ENCODE results near the gene NHSL1.

GRCh38 chr6:138427701-138428100, 71.6 kb downstream of the NHSL1 start:
- TF ChIP-seq, protein P1, sequence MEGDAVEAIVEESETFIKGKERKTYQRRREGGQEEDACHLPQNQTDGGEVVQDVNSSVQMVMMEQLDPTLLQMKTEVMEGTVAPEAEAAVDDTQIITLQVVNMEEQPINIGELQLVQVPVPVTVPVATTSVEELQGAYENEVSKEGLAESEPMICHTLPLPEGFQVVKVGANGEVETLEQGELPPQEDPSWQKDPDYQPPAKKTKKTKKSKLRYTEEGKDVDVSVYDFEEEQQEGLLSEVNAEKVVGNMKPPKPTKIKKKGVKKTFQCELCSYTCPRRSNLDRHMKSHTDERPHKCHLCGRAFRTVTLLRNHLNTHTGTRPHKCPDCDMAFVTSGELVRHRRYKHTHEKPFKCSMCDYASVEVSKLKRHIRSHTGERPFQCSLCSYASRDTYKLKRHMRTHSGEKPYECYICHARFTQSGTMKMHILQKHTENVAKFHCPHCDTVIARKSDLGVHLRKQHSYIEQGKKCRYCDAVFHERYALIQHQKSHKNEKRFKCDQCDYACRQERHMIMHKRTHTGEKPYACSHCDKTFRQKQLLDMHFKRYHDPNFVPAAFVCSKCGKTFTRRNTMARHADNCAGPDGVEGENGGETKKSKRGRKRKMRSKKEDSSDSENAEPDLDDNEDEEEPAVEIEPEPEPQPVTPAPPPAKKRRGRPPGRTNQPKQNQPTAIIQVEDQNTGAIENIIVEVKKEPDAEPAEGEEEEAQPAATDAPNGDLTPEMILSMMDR (IDR thresholded peaks at IDR 0.05) = no peak
- no peak for TF ChIP-seq POLR2A (IDR thresholded peaks at IDR 0.05)

Data from right lobe of liver (tissue), 4 donors.